HG03571 (cell line): ENCODE data around the gene CHRDL2.
"Not testable (repeated sequence)": the region's sequence is repeated elsewhere in the genome, so short reads cannot be mapped to it uniquely, and the experiment has no call there.

Experiments
- ATAC-seq: cut with Tn5 transposase; IDR thresholded peaks from one replicate; pipeline ENCODE4 v1.9.1; 2021; ENCODE audit not compliant: unreplicated experiment

Gene CHRDL2

GRCh38 chr11:74672332-74672955 lies 58.8 kb downstream of the CHRDL2 start:
- ATAC-seq: no peak

- ATAC-seq: no peak
Observed at GRCh38 chr11:74671520-74672196, 59.6 kb downstream of the CHRDL2 start.

GRCh38 chr11:74670171-74670570 lies 61.1 kb downstream of the CHRDL2 start:
- ATAC-seq: no peak

- no peak for ATAC-seq
Observed at GRCh38 chr11:74669211-74670160, 61.7 kb downstream of the CHRDL2 start.

GRCh38 chr11:74663315-74663714 lies 67.9 kb downstream of the CHRDL2 start:
- ATAC-seq: no peak

GRCh38 chr11:74662487-74663103 lies 68.6 kb downstream of the CHRDL2 start:
- ATAC-seq: no peak

GRCh38 chr11:74659124-74659523 lies 72.1 kb downstream of the CHRDL2 start:
- ATAC-seq: not testable (repeated sequence)

- ATAC-seq: no peak
Observed at GRCh38 chr11:74654976-74655375, 76.2 kb downstream of the CHRDL2 start.

GRCh38 chr11:74650498-74650897 lies 80.7 kb downstream of the CHRDL2 start:
- ATAC-seq: no peak

- ATAC-seq: no peak
Observed at GRCh38 chr11:74648894-74649293, 82.3 kb downstream of the CHRDL2 start.

- ATAC-seq: no peak
Observed at GRCh38 chr11:74647831-74648230, 83.4 kb downstream of the CHRDL2 start.

- ATAC-seq: no peak
Observed at GRCh38 chr11:74647404-74647803, 83.8 kb downstream of the CHRDL2 start.

- ATAC-seq: no peak
Observed at GRCh38 chr11:74646954-74647353, 84.3 kb downstream of the CHRDL2 start.
